ENCODE results near the gene PGGT1B. TPM values are rescaled to one million over a fixed set of nuclear protein-coding genes. Genes with fewer than 3 reads are reported as not detected.
A peak's percentile ranks its signal among the peaks of the same experiment; 100 is the strongest.

PGGT1B gene
- total RNA-seq, 1 donor from 2014 or later, result 47.5 TPM

DNA sequence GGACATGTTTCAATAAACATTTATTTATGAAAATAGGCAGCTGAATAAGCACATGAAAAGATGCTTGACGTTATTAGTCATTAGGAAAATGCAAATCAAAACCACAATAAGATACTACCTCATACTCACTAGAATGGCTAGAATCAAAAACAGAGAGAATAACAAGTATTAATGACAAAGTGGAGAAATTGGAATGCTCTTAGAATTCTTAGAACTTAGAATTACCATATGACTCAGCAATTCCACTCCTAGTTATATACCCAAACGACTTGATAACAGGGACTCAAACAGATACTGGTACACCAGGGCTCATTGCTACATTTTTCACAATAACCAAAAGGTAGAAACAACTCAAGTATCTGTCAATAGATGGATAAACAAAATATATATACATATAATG lies 77.9 kb downstream of the PGGT1B start:
- Histone ChIP-seq H3K27ac (no peak overlapping the region), H3K27me3 (ENCODE audit: low read depth) (peaks cover 40% of the 10 kb centered on the region), H3K9me3 (no peaks in the 10 kb centered on the region), H3K4me1 (peaks cover 7% of the 10 kb centered on the region), H3K36me3 (no peaks in the 10 kb centered on the region), H3K4me3 (no peak overlapping the region)
- ATAC-seq (no peak), DNase-seq (no peak)
- TF ChIP-seq, protein P1, sequence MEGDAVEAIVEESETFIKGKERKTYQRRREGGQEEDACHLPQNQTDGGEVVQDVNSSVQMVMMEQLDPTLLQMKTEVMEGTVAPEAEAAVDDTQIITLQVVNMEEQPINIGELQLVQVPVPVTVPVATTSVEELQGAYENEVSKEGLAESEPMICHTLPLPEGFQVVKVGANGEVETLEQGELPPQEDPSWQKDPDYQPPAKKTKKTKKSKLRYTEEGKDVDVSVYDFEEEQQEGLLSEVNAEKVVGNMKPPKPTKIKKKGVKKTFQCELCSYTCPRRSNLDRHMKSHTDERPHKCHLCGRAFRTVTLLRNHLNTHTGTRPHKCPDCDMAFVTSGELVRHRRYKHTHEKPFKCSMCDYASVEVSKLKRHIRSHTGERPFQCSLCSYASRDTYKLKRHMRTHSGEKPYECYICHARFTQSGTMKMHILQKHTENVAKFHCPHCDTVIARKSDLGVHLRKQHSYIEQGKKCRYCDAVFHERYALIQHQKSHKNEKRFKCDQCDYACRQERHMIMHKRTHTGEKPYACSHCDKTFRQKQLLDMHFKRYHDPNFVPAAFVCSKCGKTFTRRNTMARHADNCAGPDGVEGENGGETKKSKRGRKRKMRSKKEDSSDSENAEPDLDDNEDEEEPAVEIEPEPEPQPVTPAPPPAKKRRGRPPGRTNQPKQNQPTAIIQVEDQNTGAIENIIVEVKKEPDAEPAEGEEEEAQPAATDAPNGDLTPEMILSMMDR (IDR thresholded peaks at IDR 0.05), result no peak
- intact Hi-C loops (cut with DNase I), result no loop called here

DNA sequence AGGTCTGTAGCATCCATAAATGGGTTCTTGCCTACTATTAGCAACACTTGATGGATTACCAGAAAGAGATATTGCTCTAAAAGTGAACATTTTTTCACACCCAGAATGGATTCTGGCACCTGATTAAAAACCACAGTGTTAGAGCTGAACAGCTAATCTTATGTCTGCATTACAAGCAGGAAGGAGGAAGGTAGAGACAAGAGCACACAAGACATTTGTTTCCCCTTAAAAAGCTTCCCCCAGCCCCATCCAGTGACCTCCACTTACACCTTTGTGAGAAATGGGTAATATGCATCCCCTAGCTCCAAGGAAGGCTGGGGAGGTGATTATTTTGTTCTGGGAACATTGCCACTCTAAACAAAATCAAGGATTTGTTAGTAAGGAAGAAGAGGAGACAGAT lies 80.9 kb downstream of the PGGT1B start:
- H3K4me1 ChIP-seq, result peaks cover 14% of the 10 kb centered on the region
- TF ChIP-seq, protein P1 (IDR thresholded peaks at IDR 0.05), result no peak
- H3K27me3 ChIP-seq (ENCODE audit: low read depth), result peaks cover 56% of the 10 kb centered on the region
- ATAC-seq (no peak), DNase-seq (no peak)
- no peaks in the 10 kb centered on the region for H3K36me3 ChIP-seq
- intact Hi-C loops (cut with DNase I), result no loop called here
- no peak overlapping the region for H3K4me3 ChIP-seq
- no peak overlapping the region for H3K27ac ChIP-seq
- H3K9me3 ChIP-seq, result no peaks in the 10 kb centered on the region

DNA sequence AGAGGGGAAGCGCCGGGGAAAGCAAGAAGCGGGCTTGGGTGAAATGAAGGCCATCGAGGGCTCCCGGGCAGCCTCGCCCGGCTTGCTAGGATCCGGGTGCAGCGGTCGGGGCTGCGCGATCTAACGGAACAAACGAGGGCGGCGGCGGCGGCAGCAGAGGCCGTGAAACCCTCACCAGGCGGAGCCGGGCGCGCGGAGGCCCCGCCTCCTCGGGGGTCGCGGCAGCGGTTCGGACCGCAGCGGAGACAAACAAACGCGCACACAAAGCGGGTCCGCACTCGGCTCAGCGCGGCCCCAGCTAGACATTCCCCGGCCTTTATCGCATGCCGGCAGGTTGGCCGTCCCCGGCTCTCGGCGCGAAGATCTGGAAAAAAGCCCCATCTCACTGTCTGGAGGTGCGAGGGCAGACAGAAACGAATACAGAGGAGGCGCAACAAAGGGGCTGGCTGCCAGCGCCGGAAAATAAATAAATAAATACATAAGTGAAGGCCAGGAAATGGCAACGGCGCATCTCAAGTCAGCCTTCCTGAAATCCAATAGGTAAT lies 82.4 kb downstream of the PGGT1B start:
- Histone ChIP-seq H3K4me1 (peaks cover 14% of the 10 kb centered on the region), H3K27me3 (ENCODE audit: low read depth) (peaks cover 56% of the 10 kb centered on the region), H3K9me3 (no peaks in the 10 kb centered on the region), H3K27ac (no peak overlapping the region), H3K4me3 (peak overlapping the region; percentile 58), H3K36me3 (no peaks in the 10 kb centered on the region)
- DNase-seq (no peak), ATAC-seq (peak; percentile 71 to 84)
- intact Hi-C loops (cut with DNase I), result no loop called here
- TF ChIP-seq, protein P1 (IDR thresholded peaks at IDR 0.05), result no peak

DNA sequence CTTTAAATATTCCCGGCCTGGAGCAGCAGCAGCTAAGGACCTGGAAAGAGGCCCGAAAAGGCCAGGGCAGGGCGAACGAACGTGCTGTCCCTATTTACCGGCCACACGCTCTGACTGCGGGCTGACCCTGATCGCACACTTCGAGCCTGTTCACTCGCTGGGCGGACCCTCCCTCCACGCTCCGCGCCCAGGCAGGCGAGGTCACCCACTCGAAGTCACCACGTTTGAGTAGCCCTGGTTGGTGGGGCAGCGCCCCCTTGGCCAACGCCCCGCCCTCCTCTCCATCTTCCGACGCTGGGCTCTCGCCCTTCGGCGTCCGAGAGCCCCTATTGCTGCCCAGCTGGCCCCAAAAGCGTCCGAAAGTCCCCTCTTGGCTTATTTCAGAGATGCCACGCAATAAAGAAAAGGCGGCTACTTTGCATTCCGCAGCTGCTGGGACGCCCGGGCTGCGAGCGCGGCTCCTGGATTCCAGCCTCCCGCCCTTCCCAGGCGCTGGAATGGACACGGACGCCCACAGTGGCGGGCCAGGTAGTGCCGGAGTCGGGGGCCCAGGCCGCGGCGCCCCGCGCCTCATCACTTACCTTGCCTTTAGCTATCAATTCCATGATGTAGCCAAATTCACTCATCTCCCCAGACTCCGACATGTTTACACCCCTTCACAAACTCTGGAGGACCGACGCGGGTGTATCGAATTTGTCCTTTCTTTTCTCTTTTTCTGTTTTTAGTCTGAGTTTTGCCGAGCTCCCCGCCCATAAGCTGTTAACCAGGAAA lies 83.1 kb downstream of the PGGT1B start:
- ATAC-seq (peak; percentile 77 to 79), DNase-seq (no peak)
- Histone ChIP-seq H3K9me3 (no peaks in the 10 kb centered on the region), H3K4me3 (peak overlapping the region; percentile 58), H3K4me1 (peaks cover 14% of the 10 kb centered on the region), H3K36me3 (no peaks in the 10 kb centered on the region), H3K27me3 (ENCODE audit: low read depth) (peaks cover 56% of the 10 kb centered on the region), H3K27ac (no peak overlapping the region)
- intact Hi-C loops (cut with DNase I), result no loop called here
- TF ChIP-seq, protein P1 (IDR thresholded peaks at IDR 0.05), result no peak

DNA sequence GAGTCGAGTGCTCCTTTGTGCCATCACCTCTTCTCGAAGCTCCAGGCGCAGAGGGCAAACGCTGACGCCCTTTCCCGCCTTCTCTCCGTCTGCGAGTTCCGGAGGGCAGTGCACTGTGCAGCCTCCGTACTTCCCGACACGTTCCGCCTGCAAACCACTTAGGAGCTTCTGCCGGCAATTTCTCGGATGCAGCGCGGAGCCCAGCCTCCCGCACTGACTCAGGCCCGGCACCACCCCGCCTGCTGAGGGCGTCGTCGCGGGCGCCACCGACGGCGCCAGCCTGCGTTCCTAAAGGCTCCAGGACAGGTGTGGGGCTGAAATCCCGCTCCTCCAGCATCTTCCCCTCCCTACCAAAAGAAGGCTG lies 83.7 kb downstream of the PGGT1B start:
- peaks cover 14% of the 10 kb centered on the region for H3K4me1 ChIP-seq
- H3K36me3 ChIP-seq, result no peaks in the 10 kb centered on the region

More for the DNA sequence above, 83.7 kb downstream of the PGGT1B start:
- no peaks in the 10 kb centered on the region for H3K9me3 ChIP-seq
- TF ChIP-seq, protein P1 (IDR thresholded peaks at IDR 0.05), result no peak
- intact Hi-C loops (cut with DNase I), result no loop called here
- no peak overlapping the region for H3K27ac ChIP-seq
- H3K4me3 ChIP-seq, result peak overlapping the region; percentile 58
- DNase-seq (no peak), ATAC-seq (peak; percentile 34 to 69)
- H3K27me3 ChIP-seq (ENCODE audit: low read depth), result peaks cover 56% of the 10 kb centered on the region

All from lower lobe of right lung (tissue), 2 donors.